Neural crest cell (in vitro differentiated cells): ENCODE measurements around the gene ITGAE. TPM values are rescaled to one million over a fixed set of nuclear protein-coding genes. Genes with fewer than 3 reads are reported as not detected.

ENCODE experiments used
- DNase-seq: peaks from one replicate; pipeline ENCODE4 v3.0.0; 2021; ENCODE audit warnings: low read depth, mixed read lengths, low spot score
- H3K27ac Mint-ChIP-seq: one replicate; pipeline ENCODE4 v1.8.0; 2021; ENCODE audit warnings: mild to moderate bottlenecking, mixed read lengths; ENCODE audit not compliant: unreplicated experiment
- H3K27me3 Mint-ChIP-seq: 2 replicates; pipeline ENCODE4 v1.8.0; 2021; ENCODE audit warnings: low read depth, mild to moderate bottlenecking, mixed read lengths
- H3K36me3 Mint-ChIP-seq: 2 replicates; pipeline ENCODE4 v1.8.0; 2021; ENCODE audit warnings: low read depth, mild to moderate bottlenecking, mixed read lengths
- H3K4me1 Mint-ChIP-seq: 2 replicates; pipeline ENCODE4 v1.8.0; 2021; ENCODE audit warnings: mixed read lengths
- H3K4me3 Mint-ChIP-seq: one replicate; pipeline ENCODE4 v1.8.0; 2021; ENCODE audit warnings: mild to moderate bottlenecking, mixed read lengths
- H3K9me3 Mint-ChIP-seq: 2 replicates; pipeline ENCODE4 v1.8.0; 2021; ENCODE audit warnings: mixed read lengths
- total RNA-seq: library from RNA; stranded (reverse); gene quantifications from 2 replicates; pipeline ENCODE4 v1.2.1, GENCODE V29; 2021
- TF ChIP-seq, protein P1 (sequence below): fragments of 200-600 bp; sonication (generic); conservative IDR thresholded peaks from 2 replicates; pipeline ENCODE4 v1.5.0; 2021; ENCODE audit warnings: antibody characterized with exemption, mild to moderate bottlenecking

ITGAE gene
- total RNA-seq, 1 donor from 2014 or later: 43.1 TPM

DNA sequence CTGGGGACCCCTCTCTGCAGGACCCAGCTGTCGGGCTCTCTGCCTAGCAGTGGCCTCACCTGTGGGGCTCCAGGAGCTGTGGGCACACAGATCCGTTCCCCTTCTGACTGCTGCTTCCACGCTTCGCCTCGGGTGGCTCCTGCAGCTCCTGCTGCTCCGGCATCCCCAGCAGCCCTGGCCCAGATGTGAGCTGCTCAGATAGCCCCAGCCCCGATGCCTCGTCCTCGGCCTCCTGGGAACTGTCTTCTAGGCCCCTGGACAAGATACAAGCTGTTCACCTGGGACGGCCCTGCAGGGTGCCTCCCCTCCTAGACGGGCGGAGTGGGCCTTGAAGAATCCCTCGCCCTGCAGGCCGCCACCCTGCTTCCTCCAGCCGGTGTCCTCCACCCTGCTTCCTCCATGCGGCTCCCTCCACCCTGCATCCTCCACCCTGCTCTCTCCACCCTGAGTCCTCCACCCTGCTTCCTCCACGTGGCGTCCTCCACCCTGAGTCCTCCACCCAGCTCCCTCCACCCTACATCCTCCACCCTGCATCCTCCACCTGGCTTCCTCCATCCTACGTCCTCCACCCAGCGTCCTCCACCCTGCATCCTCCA lies 121.4 kb downstream of the ITGAE start:
- TF ChIP-seq, protein P1, sequence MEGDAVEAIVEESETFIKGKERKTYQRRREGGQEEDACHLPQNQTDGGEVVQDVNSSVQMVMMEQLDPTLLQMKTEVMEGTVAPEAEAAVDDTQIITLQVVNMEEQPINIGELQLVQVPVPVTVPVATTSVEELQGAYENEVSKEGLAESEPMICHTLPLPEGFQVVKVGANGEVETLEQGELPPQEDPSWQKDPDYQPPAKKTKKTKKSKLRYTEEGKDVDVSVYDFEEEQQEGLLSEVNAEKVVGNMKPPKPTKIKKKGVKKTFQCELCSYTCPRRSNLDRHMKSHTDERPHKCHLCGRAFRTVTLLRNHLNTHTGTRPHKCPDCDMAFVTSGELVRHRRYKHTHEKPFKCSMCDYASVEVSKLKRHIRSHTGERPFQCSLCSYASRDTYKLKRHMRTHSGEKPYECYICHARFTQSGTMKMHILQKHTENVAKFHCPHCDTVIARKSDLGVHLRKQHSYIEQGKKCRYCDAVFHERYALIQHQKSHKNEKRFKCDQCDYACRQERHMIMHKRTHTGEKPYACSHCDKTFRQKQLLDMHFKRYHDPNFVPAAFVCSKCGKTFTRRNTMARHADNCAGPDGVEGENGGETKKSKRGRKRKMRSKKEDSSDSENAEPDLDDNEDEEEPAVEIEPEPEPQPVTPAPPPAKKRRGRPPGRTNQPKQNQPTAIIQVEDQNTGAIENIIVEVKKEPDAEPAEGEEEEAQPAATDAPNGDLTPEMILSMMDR: no peak
- no peak for DNase-seq
- Mint-ChIP-seq H3K4me1 (peaks cover 3% of the 10 kb centered on the region), H3K9me3 (no peaks in the 10 kb centered on the region), H3K4me3 (no peak overlapping the region), H3K27me3 (peaks cover 2% of the 10 kb centered on the region), H3K27ac (no peak overlapping the region), H3K36me3 (no peaks in the 10 kb centered on the region)

DNA sequence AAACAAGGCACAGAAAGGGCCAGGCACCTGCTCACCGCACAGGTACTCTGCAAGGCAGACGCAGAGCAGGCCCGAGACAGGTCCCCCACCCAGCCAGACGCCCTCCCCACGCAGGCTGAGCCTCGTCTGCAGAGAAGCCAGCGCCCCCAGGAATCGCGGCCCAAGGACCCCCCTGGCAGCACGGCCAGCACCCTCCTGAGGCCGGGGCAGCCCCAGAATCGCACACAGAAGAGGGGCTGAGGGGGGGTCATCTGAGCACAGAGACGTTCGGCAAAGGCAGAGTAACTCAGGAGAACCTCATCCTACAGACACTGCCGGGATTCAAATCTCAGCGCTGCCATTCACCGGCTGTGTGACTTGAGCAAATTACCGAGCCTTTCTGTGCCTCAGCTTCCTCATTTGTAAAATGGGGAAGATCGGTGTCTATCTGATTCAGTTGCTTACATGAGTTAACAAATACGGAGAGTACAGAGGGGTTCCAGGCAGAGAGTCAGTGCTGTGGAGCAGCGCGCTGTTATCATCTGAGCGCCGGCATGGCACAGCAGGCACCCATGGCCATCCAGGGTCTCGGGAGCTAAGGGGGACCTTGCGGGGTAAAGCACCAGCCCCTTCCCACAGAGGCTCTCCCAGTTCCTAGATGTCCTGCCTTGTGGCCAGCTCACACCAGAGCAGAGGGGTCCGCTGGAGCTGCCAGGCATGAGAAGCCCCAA lies 122.0 kb downstream of the ITGAE start:
- H3K27me3 Mint-ChIP-seq: peaks cover 2% of the 10 kb centered on the region
- no peak for DNase-seq

DNA sequence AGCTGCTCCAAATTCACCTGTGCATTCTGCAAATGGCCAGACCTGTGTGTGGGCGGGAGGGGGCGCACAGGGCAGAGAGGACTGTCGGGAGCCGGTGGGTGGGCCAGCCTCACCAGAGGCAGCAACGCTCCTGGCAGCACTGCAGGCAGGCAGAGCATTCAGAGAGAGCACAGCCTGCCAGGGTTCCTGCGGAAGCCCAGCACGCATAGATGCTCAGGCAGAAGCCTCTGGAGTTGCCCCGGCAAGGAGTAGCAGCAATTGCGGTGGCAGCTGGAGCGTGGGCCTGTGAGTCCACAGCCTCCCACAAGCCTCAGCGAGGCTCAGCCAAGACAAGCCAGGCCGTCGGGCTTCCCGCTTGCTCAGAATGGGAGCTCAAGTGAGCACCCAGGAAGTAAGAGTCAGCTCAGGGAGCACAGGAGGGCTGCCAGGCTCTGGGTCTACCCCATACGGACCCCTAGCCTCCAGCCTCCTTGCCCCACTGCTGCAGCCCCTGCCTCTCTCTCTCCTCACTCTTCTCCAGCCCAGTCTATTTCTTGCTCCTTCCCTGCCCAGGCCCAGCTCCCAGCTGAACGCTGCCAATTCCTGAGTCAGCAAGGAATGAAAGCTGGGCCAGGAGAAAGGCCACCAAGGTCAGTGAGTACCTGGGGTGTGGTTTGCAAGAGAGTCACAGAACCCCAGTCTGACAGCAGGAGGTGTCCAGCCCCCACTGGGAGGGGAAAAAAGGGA lies 122.7 kb downstream of the ITGAE start:
- TF ChIP-seq, protein P1: no peak
- Mint-ChIP-seq H3K9me3 (no peaks in the 10 kb centered on the region), H3K27ac (no peak overlapping the region), H3K27me3 (peaks cover 2% of the 10 kb centered on the region), H3K4me1 (peaks cover 7% of the 10 kb centered on the region), H3K36me3 (no peaks in the 10 kb centered on the region), H3K4me3 (no peak overlapping the region)
- no peak for DNase-seq

More for the DNA sequence above, 122.0 kb downstream of the ITGAE start:
- TF ChIP-seq, protein P1: no peak
- H3K27ac Mint-ChIP-seq: no peak overlapping the region
- H3K4me1 Mint-ChIP-seq: peaks cover 7% of the 10 kb centered on the region
- no peak overlapping the region for H3K4me3 Mint-ChIP-seq
- H3K9me3 Mint-ChIP-seq: no peaks in the 10 kb centered on the region
- no peaks in the 10 kb centered on the region for H3K36me3 Mint-ChIP-seq

DNA sequence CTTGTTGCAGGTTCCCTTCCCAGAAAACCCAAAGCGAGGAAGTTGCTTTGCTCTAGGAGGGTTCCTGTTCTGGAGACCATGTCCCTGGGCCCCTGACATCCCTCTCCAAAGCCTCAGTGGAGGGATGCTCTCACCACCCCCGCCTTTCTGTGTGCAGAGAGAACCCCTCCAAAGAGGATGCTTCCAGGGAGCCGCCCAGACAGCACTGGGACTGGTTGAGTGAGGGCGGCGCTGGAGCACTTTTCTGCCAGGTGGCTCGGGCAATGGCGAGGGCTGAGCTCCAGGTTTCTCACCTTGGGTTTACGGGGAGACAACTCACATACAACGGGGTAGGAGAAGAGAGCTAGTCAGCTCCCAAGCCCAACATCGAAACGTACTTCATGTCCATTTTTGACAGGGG lies 125.1 kb downstream of the ITGAE start:
- H3K4me1 Mint-ChIP-seq: peaks cover 7% of the 10 kb centered on the region
- TF ChIP-seq, protein P1: no peak
- no peaks in the 10 kb centered on the region for H3K9me3 Mint-ChIP-seq
- peak overlapping the region; percentile 41 for H3K4me3 Mint-ChIP-seq
- no peak overlapping the region for H3K27ac Mint-ChIP-seq
- H3K27me3 Mint-ChIP-seq: no peaks in the 10 kb centered on the region
- DNase-seq: no peak
- H3K36me3 Mint-ChIP-seq: no peaks in the 10 kb centered on the region

DNA sequence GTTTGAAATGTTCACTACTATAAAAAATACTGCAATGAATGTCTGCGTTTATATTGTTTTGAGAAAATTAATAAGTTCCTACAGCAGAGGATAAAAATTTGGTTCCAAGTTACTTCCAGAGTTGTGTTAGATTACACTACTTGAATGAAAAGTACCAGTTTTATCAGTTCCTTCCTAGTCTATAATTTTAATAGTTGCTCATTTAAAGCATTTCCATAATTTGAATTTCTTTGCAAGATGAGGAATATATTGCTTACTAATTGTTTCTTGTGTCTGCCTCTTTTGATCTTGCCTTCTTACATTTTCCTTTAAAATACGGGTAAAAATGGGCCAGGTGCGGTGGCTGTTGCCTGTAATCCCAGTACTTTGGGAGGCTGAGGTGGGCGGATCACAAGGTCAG lies 128.4 kb downstream of the ITGAE start:
- H3K36me3 Mint-ChIP-seq: no peaks in the 10 kb centered on the region
- no peaks in the 10 kb centered on the region for H3K9me3 Mint-ChIP-seq
- no peak for DNase-seq
- H3K27ac Mint-ChIP-seq: no peak overlapping the region
- H3K27me3 Mint-ChIP-seq: no peaks in the 10 kb centered on the region
- H3K4me1 Mint-ChIP-seq: peaks cover 19% of the 10 kb centered on the region
- peak overlapping the region; percentile 59 for H3K4me3 Mint-ChIP-seq
- TF ChIP-seq, protein P1: no peak
